HS-27A (cell line): ENCODE results near the gene PHF21A.

Experiments
- DNase-seq: peaks from one replicate; pipeline ENCODE4 v3.0.0-alpha.2; 2012; ENCODE audit warnings: low read depth, missing footprints

The PHF21A gene

DNA sequence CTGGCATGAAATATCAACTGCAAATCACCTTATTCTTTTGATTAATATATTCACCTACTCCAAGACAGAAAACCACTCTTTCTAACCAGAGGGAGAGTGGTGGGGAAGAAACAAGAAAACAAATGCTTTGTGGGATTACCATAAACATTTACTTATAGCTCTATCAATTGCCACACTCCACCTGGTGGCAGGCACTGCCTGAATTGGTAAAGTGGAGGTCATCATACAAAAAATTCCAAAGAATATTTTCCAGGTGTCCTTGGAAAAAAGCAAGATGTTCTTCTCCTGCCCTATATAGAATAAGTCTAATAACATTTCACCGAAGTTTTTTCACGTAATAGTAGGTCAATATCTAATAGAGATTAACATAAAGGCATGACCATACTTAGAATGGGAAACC is 45.3 kb downstream of the PHF21A start:
- no peak for DNase-seq

DNA sequence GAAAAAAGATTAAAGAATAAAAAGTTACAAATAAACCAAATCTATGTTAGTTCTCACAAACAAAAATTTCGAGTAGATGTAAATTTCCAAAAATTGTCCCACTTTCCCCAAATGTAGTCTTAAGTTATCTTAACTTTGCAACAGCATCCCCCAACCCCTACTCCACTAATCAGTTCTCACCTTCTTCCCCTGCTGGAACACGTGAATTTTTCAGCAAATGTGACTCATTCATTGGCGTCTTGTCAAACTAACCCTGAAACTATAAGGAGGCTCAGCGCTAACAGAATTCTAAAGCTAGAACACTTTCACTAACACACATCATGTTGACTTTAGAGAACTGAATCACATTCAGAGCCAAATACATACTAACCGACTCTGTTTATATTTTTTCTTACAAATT is 46.1 kb downstream of the PHF21A start:
- no peak for DNase-seq

DNA sequence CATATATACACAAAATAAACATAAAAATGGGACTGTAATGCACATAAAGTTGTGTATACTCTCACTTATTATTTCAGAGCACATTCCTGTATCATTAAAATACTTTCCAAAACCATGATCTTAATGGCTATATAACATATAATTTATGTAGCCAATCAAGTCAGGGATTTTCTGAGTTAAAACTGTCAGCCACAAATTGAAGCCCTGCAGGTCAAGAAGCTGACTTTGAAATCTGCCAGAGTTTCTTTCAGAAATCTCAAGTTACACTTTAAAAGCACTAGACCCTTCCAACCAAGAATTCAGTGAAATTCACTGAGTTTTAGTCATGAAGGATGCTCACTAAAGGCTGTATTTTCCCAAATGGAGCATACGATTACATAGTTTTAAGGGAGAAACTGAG is 47.6 kb downstream of the PHF21A start:
- no peak for DNase-seq

DNA sequence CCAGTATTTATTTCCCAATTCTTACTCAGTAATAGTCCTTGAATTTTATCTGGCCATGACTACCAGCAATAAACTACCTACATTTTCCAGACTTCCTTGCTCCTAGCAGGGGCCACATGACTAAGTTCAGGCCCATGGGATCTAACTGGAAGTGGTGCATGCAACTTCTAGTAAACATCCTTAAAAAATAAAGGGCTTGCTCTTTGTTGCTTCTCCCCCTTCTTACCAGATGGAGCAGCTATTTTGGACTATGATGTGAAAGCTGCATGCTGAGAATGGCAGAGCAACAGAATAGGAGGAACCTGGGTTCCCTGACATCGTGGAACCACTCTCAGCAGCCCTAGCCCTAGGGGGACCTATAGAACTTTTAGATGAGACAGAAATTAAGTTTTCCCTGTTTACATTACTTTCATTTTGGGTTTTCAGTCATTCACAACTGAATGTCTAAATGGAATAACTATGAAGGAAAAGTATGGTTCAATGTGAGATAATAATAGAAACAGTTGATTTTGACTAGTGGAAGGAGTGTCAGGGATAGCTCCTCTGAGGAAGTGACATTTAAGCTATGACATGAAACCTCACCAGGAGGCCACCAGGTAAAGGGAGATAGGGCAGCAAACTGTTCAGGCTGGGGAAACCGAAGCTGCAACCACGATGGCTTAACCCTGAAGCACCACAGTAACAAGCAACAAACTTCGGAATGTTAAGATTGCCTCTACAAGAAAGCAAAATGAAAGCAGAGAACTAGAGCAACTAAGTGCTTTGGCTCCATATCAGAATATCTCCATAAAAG is 48.9 kb downstream of the PHF21A start:
- no peak for DNase-seq

DNA sequence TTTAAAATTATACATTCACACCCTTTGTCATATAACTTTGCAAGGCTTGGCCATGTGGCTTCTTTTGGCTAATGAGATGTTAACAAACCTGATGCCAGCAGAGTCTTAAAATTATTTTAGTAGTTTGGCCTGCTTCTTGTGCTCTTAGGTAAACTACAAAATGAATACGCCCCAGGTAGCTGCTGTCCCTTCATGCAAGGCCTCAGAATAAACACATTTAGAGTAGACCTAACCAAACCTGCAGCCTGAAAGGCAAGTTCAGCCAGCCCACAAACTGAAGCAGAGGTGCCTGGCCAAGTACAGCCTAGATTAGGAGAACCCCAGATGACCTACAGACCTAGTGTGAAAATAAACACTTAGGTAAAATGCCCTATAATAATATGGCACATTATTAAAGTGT is 50.2 kb downstream of the PHF21A start:
- DNase-seq = no peak

DNA sequence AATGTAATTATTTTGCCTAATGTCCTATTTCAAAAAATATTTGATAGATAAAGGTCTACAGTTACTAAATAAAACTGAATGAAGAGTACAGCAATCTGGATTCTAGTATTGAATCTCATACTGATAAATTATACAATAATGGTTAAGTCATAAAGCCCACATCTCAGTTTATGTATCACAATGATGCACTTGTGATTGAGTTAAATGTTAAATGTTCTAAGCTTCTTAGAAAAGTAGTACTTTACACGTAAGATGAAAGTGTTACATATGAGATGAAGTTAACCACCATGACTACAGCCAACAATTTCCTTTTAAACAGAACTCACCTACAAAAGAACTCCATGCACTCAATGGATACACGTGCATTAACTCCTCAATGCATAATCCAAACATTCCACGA is 51.7 kb downstream of the PHF21A start:
- DNase-seq = no peak

DNA sequence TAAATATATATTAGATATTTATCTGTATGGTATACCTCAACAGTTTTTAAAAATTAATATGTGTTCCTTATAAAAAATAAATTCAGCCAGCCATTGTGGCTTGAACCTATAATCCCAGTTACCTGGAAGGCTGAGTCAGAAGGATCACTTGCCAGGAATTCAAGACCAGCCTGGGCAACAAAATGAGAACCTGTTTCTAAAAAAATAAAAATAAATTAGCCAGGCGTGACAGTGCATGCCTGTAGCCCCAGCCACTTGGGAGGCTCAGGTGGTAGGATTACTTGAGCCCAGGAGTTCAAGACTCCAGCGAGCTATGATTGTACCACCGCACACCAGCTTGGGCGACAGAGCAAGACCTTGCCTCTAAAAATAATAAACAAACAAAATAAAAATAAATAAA is 54.9 kb downstream of the PHF21A start:
- DNase-seq = no peak

DNA sequence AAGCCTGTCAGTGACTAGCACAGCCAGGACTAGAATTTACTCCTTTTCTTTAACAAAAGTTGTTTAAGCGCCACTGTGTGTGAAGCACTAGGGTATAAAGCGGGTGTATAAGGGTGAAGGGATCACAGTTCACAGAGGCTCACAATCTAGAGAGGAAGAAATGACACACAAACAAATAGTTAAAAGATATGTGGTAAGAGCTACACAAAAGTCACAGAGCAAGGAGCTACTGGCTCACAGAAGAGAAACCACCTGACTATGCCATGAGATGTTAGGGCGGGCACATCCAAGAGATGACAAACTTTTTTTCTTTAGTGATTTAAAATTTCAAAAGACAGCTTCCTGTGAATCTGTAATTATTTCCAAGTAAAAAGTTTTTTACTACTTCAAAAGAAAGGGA is 55.6 kb downstream of the PHF21A start:
- no peak for DNase-seq

DNA sequence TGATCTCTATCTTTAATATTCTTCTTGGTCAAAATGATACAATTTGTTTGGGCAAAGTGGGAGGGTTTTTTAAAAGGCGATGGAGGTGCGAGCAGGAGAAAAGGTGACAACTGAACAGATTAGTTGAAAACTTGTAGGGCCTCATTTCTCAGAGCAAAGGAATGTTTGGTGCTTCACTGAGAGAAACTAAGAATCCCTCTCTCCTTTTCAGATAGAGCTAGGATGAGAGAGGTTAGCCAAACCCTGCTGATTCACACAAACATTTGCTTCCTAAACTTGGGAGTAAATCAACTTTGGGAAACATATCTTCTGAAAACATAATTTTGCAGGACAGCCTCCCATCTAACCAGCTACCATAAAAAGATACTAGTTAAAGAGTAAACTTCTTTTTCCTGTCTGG is 57.0 kb downstream of the PHF21A start:
- no peak for DNase-seq

DNA sequence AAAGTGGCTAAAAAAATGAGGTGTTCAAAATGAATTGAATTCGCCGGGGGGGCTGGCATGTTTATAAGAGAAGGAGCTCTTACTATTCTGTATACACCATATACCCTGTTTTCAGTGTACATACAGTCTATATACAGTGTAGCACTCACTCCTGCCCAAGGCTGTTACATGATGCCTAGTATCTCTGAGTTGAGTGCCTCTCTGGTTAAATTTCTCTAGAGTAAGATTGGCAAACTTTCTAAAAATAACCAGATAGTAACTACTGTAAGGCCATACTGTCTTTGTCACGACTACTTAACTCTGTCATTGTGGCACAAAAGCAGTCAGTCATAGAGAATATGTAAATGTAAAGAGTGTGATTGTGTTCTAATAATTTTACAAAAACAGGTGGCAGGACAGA is 58.1 kb downstream of the PHF21A start:
- DNase-seq = no peak

DNA sequence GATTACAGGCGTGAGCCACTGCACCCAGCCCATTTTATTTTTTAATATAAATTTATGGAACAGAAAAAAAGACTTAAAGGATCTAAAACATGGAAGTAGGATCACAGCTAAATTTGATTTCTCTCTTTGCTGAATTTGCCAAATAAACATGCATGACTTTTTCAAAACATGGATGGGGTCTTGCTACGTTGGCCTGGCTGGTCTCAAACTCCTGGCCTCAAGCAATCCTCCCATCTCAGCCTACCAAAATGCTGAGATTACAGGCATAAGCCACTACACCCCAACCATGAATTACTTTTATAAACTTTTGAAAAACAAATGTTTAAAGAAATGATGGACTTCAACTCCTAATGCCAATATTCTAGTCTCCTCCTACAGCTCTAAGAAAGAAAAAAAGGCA is 61.2 kb downstream of the PHF21A start:
- no peak for DNase-seq

DNA sequence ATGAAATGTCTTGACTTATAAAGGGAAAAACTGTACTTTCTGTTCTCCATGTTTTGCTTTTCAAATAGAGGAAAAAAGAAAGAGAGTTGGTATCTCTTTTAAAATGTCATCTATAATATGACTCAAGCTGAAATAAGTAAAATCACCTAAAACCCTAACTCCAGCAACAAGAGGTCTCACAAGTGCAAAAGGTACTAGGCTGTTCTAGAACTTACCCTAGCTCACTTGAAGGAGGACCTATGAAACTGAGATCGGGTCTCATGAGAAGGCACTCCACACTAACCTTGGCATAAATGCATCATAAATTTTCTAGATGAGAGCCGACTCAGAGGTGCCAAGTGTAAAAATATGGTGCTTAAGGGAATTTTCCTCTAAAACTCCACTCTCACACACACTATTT is 63.8 kb downstream of the PHF21A start:
- DNase-seq = no peak

DNA sequence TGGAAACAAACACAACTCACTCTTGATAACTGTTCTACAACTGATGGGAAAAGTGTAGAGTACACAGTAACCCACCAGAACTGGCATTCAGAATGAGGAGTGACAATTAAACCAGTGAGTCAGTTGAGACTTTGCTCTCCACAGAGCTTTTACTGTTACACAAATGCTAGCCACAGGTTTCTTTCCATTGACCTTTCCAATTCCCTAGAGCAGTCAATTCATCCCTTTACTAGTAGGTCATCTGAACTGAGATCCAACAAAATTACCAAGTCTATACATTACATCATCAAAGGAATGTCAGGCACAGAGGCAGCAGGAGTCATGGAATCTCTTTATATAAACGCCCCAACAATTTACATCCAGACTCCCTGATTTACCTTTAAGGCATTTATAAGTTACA is 65.9 kb downstream of the PHF21A start:
- DNase-seq = no peak

DNA sequence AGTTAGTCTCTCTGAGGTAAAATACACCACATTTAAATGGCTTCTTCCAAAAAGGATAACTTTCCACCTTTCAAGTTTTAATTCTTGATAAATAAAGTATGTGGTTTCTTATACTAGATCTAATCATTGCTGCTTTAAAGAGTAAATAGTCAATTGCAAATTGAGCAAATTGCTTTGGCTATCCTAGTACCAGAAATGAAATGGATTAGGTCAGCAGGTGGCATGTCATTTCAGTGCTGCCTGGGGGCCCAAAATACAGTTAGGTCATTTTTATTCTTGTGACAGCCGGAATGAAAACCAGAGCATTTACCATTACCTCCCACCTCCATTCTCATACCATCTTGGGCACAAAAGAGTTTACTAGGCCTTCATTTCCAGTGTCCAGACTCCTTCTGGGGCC is 70.2 kb downstream of the PHF21A start:
- no peak for DNase-seq

DNA sequence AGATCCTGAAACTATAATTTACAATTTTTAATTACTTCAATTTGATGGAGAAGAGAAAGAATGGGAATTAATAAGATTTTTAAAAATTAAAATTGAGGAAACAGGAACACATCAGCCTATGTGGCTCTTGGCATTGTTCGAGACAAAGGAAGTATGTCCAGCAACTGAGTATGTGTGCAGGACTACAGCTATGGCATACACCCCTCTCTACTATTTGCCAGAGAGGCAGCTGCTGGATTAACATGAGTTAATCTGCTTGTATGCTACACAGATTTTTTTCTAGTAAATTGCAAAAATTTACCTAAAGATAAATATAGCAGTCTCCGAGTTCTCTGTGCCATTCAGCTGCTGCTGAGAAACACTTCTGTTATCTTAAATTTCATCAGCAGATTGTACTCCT is 70.6 kb downstream of the PHF21A start:
- no peak for DNase-seq

DNA sequence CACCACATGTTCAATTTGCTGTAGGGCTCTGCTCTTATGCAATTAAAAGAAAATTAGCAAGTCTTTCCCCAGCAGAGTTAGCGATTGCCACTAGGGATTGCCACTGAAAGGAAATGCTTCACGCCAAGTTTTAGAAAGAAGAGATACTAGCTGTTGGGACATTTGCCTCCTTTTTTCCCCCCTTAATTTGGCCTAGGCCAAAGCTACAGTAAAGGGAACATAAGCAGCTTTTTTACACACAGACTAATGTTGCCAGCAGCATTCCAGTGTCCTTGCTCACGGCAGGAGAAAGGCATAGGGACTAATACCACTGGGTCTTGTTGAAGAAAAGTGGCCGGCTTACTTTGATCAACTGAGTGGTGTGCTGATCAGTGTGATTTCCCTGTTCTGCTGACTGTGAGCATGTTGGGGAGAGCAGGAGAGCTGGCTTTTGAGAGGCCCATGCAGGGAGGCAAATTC is 71.2 kb downstream of the PHF21A start:
- peak; percentile 52 for DNase-seq

DNA sequence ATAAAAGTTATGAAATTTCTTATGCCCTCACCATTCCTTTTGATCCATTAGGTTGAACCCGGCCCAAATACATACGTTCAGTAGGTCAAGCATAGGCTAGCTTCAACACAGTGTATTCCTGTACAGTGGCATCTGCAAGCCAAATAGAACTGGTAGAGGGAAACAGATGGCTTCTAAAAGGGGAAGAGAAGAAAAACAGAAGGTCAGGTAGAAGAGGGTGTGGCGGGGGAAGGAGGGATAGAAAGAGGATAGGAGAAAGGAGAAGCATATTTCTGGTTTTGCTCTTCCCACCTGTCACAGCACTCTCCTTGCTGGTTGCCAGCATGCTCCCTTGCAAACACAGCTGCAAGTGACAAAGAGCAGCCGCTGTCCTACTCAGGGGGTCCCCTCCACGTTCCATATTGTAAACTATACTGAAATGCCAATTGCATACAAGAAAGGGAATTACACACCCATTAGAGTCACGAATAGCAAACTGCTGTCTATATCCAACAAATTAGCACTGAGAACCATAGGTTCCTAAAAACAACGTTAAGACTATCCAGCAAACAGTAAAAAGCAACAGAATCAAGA is 71.8 kb downstream of the PHF21A start:
- DNase-seq = no peak

DNA sequence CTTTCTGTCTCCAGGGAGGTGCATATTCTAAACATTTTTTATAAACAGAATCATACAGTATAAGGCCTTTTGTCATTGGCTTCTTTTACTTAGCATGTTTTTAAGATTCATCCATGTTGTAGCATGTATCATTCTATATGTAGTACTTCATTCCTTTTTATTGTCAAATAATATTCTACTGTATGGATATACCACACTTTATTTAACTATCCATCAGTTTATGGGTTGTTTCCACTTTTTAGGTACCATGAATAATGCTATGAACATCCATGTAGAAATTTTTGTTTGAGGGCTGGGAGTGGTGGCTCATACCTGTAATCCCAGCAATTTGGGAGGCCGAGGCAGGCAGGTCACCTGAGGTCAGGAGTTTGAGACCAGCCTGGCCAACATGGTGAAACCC is 73.1 kb downstream of the PHF21A start:
- no peak for DNase-seq

DNA sequence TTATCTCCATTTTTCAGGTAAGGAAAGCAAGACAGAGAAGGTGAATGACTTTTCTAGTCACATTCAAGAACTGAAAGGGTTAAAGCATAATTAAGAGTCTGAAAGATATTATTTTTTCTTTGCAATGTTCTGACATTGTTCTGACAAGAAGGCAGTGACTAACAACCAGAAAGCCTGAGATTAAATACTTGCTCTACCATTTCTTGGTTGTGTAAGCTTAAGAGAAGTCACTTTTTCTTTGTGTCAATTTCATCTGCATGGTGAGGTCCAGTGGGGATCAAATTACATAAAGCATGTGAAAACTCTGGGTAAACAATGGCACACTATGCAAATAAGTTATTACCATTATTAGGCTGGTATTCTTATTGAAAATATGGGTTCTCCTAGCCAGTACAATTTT is 73.7 kb downstream of the PHF21A start:
- no peak for DNase-seq

DNA sequence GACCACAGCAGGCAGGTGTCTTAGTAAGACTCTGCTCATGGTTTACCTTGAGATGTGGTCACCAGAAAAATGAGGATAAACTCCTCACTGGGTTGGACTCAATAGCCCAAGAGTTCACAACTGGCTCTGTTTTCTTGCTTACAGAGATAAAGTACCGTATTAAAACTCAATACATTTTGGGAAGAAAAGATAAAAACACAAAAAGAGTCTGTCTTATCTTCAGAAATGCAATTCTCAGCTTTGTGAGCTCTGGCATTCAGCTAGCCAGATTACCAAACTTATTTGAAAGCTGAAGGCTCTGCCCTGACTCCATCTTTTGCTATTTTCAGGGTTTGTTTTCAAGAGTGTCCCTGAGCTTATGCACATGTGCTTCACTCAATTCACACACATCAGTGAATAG is 75.4 kb downstream of the PHF21A start:
- no peak for DNase-seq

DNA sequence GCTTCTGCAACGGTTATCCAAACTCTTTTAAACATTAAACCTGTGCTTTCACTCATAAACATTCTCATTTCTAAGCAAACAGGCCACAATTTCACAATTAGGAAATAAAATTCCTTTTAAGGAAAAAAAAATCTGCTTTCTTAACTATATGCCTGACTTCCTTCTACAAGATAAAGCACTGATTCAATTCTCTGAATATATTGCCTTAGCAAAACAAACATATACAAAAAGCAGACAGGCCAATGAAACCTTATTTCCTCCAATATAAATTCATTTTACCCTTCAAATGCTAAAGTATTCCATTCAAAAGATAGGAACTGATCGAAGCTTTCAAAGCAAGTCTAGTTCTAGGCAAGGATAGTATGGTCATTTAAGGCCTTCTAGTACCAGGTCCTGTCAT is 76.7 kb downstream of the PHF21A start:
- DNase-seq = no peak

DNA sequence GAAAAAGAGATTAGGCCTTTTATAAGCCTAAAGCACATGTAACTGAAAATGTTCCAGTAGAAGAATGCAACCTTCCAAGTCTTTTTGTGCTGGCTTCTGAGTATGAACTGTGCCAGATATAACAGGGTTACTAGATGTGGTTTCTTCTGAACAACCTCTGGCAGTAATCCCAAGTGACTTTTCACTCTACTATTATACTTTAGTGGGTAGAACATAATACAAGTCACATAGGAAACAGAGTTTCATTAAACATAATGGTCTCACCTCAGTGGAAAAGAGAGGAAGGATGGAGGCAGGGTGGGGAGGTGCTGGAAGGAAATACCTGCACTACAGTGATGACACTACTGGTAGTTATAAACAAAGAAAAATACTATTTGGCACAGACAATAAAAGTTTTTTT is 81.3 kb downstream of the PHF21A start:
- no peak for DNase-seq

DNA sequence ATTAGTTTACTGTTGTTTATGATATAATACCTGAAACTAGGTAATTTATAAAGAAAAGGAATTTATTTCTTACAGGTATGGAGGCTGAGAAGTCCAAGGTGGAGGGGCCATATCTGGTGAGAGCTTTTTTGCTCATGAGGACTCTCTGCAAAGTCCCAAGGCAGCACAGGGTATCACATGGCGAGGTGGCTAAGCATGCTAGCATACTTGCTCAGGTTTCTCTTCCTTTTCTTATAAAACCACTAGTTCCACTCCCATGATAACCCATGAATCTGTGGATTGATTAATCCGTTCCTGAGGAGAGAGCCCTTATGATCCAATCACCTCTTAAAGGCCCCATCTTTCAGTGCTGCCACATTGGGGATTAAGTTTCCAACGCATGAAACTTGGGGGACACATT is 82.7 kb downstream of the PHF21A start:
- no peak for DNase-seq

DNA sequence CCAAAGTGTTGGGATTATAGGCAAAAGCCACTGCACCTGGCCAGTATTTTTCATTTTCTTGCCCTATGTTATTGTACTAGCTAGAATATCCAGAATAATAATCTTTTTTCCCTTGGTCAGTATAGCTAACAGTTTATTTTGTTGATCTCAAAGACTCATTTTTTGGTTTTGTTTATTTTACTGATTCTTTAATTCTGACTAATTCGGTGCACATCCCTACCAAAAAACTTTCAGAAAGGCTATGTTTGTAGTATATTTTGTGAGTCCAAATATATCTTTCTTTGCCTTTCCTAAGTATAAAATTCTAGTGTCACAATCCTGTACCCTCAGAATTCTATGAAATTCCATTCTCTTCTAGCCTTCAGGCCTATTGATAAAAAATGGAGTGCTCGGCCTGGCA is 84.3 kb downstream of the PHF21A start:
- no peak for DNase-seq
